Stomach (tissue), 9 donors: ENCODE results near the gene KANSL3. TPM values are rescaled to one million over a fixed set of nuclear protein-coding genes. Genes with fewer than 3 reads are reported as not detected.

Source experiments
- DNase-seq, 2 donors: peaks; one replicate each; pipeline versions ENCODE4 v3.0.0 to v3.0.0-alpha.2; 2013 to 2019
- H3K27ac ChIP-seq, 5 donors: fragments of 200-600 bp in 4 of 5; sonication (generic) in 4 of 5; one replicate each; pipeline ENCODE4 v1.5.1; 2013 to 2019; ENCODE audit warnings: mild to moderate bottlenecking in 1 of 5, moderate library complexity in 1 of 5
- H3K27me3 ChIP-seq, 3 donors: fragments of 200-600 bp; sonication (generic); one replicate each; pipeline ENCODE4 v1.5.1; 2017 to 2019; ENCODE audit warnings: mixed run types in 1 of 3
- H3K36me3 ChIP-seq, 4 donors: fragments of 200-600 bp; sonication (generic); 1 replicate in 3 of 4; 2 replicates in 1 of 4; pipeline ENCODE4 v1.5.1; 2016 to 2019
- H3K4me1 ChIP-seq, 4 donors: fragments of 200-600 bp; sonication (generic); one replicate each; pipeline ENCODE4 v1.5.1; 2016 to 2019
- H3K4me3 ChIP-seq, 4 donors: fragments of 200-600 bp; sonication (generic) in 3 of 4; one replicate each; pipeline ENCODE4 v1.5.1; 2016 to 2019; ENCODE audit warnings: mild to moderate bottlenecking in 1 of 4
- H3K9me3 ChIP-seq, 4 donors: fragments of 200-600 bp; sonication (generic); one replicate each; pipeline ENCODE4 v1.5.1; 2016 to 2019
- CTCF ChIP-seq, 7 experiments: fragments of 450-650 bp in 4 of 7; fragments of 200-600 bp in 3 of 7; sonication (generic) in 3 of 7; IDR thresholded peaks; one replicate each; pipeline ENCODE4 v1.5.1; 2016 to 2019; ENCODE audit warnings: antibody characterized with exemption in 7 of 7, control low read depth in 2 of 7, mild to moderate bottlenecking in 1 of 7
- EP300 ChIP-seq: sonication (generic); formaldehyde crosslinking; IDR thresholded peaks from one replicate; pipeline ENCODE4 v1.6.1; 2017; ENCODE audit warnings: antibody characterized with exemption
- POLR2A ChIP-seq, 4 donors: fragments of 450-650 bp; IDR thresholded peaks; one replicate each; pipeline ENCODE4 v1.6.1; 2016; ENCODE audit warnings: antibody characterized with exemption in 4 of 4, control low read depth in 2 of 4, mild to moderate bottlenecking in 1 of 4, moderate library complexity in 1 of 4
- POLR2AphosphoS5 ChIP-seq, 3 donors: sonication (generic); formaldehyde crosslinking; IDR thresholded peaks; one replicate each; pipeline ENCODE4 v1.6.1; 2016; ENCODE audit warnings: antibody characterized with exemption in 3 of 3
- WGBS, 5 donors: extraction: QIAGEN DNeasy Blood & Tissue Kit in 3 of 5; methylation state at CpG; one replicate each; pipeline versions ENCODE4 v1.1.5 to v1.1.7; 2013 to 2018; 5-methylcytosine and 5-hydroxymethylcytosine counted together
- intact Hi-C: fragments of 100-400 bp; cut with DNase I; formaldehyde crosslinking; loops from one replicate; pipeline ENCODE4 v1.15.1; 2023; ENCODE audit warnings: low total_unique reads
- polyA plus RNA-seq, 3 donors: library from polyadenylated mRNA; stranded (reverse); fragments of 200-250 nt; gene quantifications; one replicate each; pipeline ENCODE4 v1.2.3, GENCODE V29; 2013
- total RNA-seq, 5 donors: library from RNA; depleted of rRNA; stranded (reverse); fragments of >200 nt; gene quantifications; one replicate each; pipeline versions ENCODE4 v1.1.0 to v1.2.3, GENCODE V29; 2014 to 2016
- donor health status: healthy with polysubstance abuse.
- donor health status: Bipolar disorder and iron deficiency.
- donor health status: healthy.

Gene KANSL3
- total and polyA plus RNA-seq, 8 donors: 13.6 to 139 (median 30.2) TPM

GRCh38 chr2:96684883-96685576 is 46.9 kb upstream of the KANSL3 start:
- H3K4me3 ChIP-seq: no peak overlapping the region
- peak in 1 of 2 donors; percentile 66 for DNase-seq
- H3K36me3 ChIP-seq: no peaks in the 10 kb centered on the region
- intact Hi-C loops: no loop called here
- H3K27me3 ChIP-seq: peaks cover 0 to 9% (median 0%) of the 10 kb centered on the region in 3 donors
- no peaks in the 10 kb centered on the region for H3K9me3 ChIP-seq
- no peak for TF ChIP-seq POLR2AphosphoS5 (IDR thresholded peaks at IDR 0.05)
- no peak for TF ChIP-seq POLR2A (IDR thresholded peaks at IDR 0.05)
- TF ChIP-seq CTCF (IDR thresholded peaks at IDR 0.05): no peak
- no peak for TF ChIP-seq EP300
- H3K4me1 ChIP-seq: peaks cover 5 to 23% (median 17%) of the 10 kb centered on the region in 4 donors
- H3K27ac ChIP-seq: no peak overlapping the region
- 58 to 71% (median 65%) methylated on average over 8 to 16 of the region's 16 CpGs for WGBS, 5 donors

- DNase-seq: no peak
Observed at GRCh38 chr2:96683972-96684820, 46.1 kb upstream of the KANSL3 start.

GRCh38 chr2:96683307-96683706 is 45.2 kb upstream of the KANSL3 start:
- H3K27ac ChIP-seq: no peak overlapping the region
- H3K4me3 ChIP-seq: no peak overlapping the region
- peaks cover 0 to 9% (median 0%) of the 10 kb centered on the region in 3 donors for H3K27me3 ChIP-seq
- H3K36me3 ChIP-seq: no peaks in the 10 kb centered on the region
- 82 to 92% (median 89%) methylated on average over 4 to 5 of the region's 5 CpGs for WGBS, 5 donors
- no peak for TF ChIP-seq POLR2AphosphoS5 (IDR thresholded peaks at IDR 0.05)
- no peak for TF ChIP-seq POLR2A (IDR thresholded peaks at IDR 0.05)
- no peak for TF ChIP-seq CTCF (IDR thresholded peaks at IDR 0.05)
- no peak for TF ChIP-seq EP300
- peaks cover 5 to 30% (median 19%) of the 10 kb centered on the region in 4 donors for H3K4me1 ChIP-seq
- no peak for DNase-seq
- no peaks in the 10 kb centered on the region for H3K9me3 ChIP-seq
- intact Hi-C loops: no loop called here

More at GRCh38 chr2:96683972-96684820, 46.1 kb upstream of the KANSL3 start:
- TF ChIP-seq CTCF (IDR thresholded peaks at IDR 0.05) (no peak), POLR2AphosphoS5 (IDR thresholded peaks at IDR 0.05) (no peak)
- 91 to 97% (median 94%) methylated on average over 12 to 13 of the region's 13 CpGs for WGBS, 5 donors
- Histone ChIP-seq H3K9me3 (no peaks in the 10 kb centered on the region), H3K27me3 (peaks cover 0 to 9% (median 0%) of the 10 kb centered on the region in 3 donors), H3K27ac (no peak overlapping the region), H3K4me1 (peaks cover 5 to 30% (median 19%) of the 10 kb centered on the region in 4 donors), H3K36me3 (no peaks in the 10 kb centered on the region), H3K4me3 (no peak overlapping the region)
- intact Hi-C loops: no loop called here

GRCh38 chr2:96681540-96681939 is 43.4 kb upstream of the KANSL3 start:
- peaks cover 0 to 9% (median 0%) of the 10 kb centered on the region in 3 donors for H3K27me3 ChIP-seq
- H3K4me1 ChIP-seq: peaks cover 5 to 30% (median 19%) of the 10 kb centered on the region in 4 donors
- H3K4me3 ChIP-seq: no peak overlapping the region
- DNase-seq: no peak
- H3K9me3 ChIP-seq: no peaks in the 10 kb centered on the region
- intact Hi-C loops: no loop called here
- no peaks in the 10 kb centered on the region for H3K36me3 ChIP-seq
- H3K27ac ChIP-seq: no peak overlapping the region
- 82 to 89% (median 88%) methylated on average over 4 of the region's 4 CpGs for WGBS, 5 donors
- TF ChIP-seq POLR2A (IDR thresholded peaks at IDR 0.05) (no peak), POLR2AphosphoS5 (IDR thresholded peaks at IDR 0.05) (no peak), EP300 (no peak), CTCF (IDR thresholded peaks at IDR 0.05) (no peak)
